ENCODE measurements around the gene EVA1A. TPM values are rescaled to one million over a fixed set of nuclear protein-coding genes. Genes with fewer than 3 reads are reported as not detected.
"Not testable (repeated sequence)": the region's sequence is repeated elsewhere in the genome, so short reads cannot be mapped to it uniquely, and the experiment has no call there.

Gene EVA1A
- total and polyA plus RNA-seq, 9 donors: 4.7 to 12.7 (median 7.5) TPM

DNA sequence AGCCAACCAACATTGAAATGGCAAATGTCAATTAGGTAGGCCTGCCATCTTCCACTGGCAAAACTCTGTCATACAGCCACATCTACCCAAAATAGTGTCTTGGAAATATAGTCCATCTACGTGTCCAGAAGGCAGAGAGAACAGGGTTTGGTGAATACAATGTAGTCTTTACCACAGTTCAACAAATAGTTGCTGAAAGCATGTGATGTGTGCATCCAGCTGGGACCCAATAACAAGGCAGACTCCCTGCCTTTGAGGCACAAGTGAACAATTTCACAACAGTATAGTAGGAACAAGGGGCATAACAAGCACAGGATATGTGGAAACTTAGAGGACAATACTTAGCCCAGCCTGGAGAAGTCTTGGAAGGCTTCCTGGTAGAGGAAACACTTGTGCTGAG lies 72.6 kb downstream of the EVA1A start:
- H3K27me3 ChIP-seq (ENCODE audit: control insufficient read depth, insufficient read depth, low read length): no peaks in the 10 kb centered on the region
- no peak overlapping the region for H3K4me3 ChIP-seq (ENCODE audit: low read length)
- H3K9me3 ChIP-seq (replicated peaks; ENCODE audit: control insufficient read depth, low read depth, low read length): no peaks in the 10 kb centered on the region
- DNase-seq: no peak
- 100% methylated on average over 1 of the region's 1 CpG for WGBS (ENCODE audit: insufficient coverage)
- H3K27ac ChIP-seq (ENCODE audit: low read length): no peak overlapping the region
- H3K36me3 ChIP-seq (ENCODE audit: control insufficient read depth, insufficient read depth, low read length): no peaks in the 10 kb centered on the region
- H3K4me1 ChIP-seq (ENCODE audit: control insufficient read depth, insufficient read depth, low read length): peaks cover 4% of the 10 kb centered on the region

GRCh38 chr2:75486735-75487134 lies 74.0 kb downstream of the EVA1A start:
- H3K27ac ChIP-seq (ENCODE audit: low read length); H3K9me3 ChIP-seq (replicated peaks; ENCODE audit: control insufficient read depth, low read depth, low read length); DNase-seq; H3K4me3 ChIP-seq (ENCODE audit: low read length); H3K4me1 ChIP-seq (ENCODE audit: control insufficient read depth, insufficient read depth, low read length); H3K36me3 ChIP-seq (ENCODE audit: control insufficient read depth, insufficient read depth, low read length); H3K27me3 ChIP-seq (ENCODE audit: control insufficient read depth, insufficient read depth, low read length): not testable (repeated sequence)
- 95% methylated on average over 2 of the region's 2 CpGs for WGBS (ENCODE audit: insufficient coverage)

GRCh38 chr2:75484840-75485239 lies 75.9 kb downstream of the EVA1A start:
- no peak overlapping the region for H3K27ac ChIP-seq (ENCODE audit: low read length)
- no peaks in the 10 kb centered on the region for H3K9me3 ChIP-seq (replicated peaks; ENCODE audit: control insufficient read depth, low read depth, low read length)
- H3K4me3 ChIP-seq (ENCODE audit: low read length): no peak overlapping the region
- no peaks in the 10 kb centered on the region for H3K27me3 ChIP-seq (ENCODE audit: control insufficient read depth, insufficient read depth, low read length)
- no CpG with 5 or more reads among the region's 1 CpG for WGBS (ENCODE audit: insufficient coverage)
- DNase-seq: no peak
- no peaks in the 10 kb centered on the region for H3K36me3 ChIP-seq (ENCODE audit: control insufficient read depth, insufficient read depth, low read length)
- H3K4me1 ChIP-seq (ENCODE audit: control insufficient read depth, insufficient read depth, low read length): peaks cover 2% of the 10 kb centered on the region

- no peak for DNase-seq
- Histone ChIP-seq H3K27ac (ENCODE audit: low read length) (no peak overlapping the region), H3K27me3 (ENCODE audit: control insufficient read depth, insufficient read depth, low read length) (no peaks in the 10 kb centered on the region), H3K4me1 (ENCODE audit: control insufficient read depth, insufficient read depth, low read length) (no peaks in the 10 kb centered on the region), H3K9me3 (replicated peaks; ENCODE audit: control insufficient read depth, low read depth, low read length) (no peaks in the 10 kb centered on the region), H3K36me3 (ENCODE audit: control insufficient read depth, insufficient read depth, low read length) (no peaks in the 10 kb centered on the region), H3K4me3 (ENCODE audit: low read length) (no peak overlapping the region)
- WGBS (ENCODE audit: insufficient coverage): 93% methylated on average over 2 of the region's 6 CpGs
Observed at GRCh38 chr2:75483878-75484277, 76.9 kb downstream of the EVA1A start.

GRCh38 chr2:75482398-75482797 lies 78.3 kb downstream of the EVA1A start:
- Histone ChIP-seq H3K4me3 (ENCODE audit: low read length) (no peak overlapping the region), H3K36me3 (ENCODE audit: control insufficient read depth, insufficient read depth, low read length) (no peaks in the 10 kb centered on the region), H3K27me3 (ENCODE audit: control insufficient read depth, insufficient read depth, low read length) (no peaks in the 10 kb centered on the region), H3K27ac (ENCODE audit: low read length) (no peak overlapping the region), H3K4me1 (ENCODE audit: control insufficient read depth, insufficient read depth, low read length) (no peaks in the 10 kb centered on the region), H3K9me3 (replicated peaks; ENCODE audit: control insufficient read depth, low read depth, low read length) (no peaks in the 10 kb centered on the region)
- no peak for DNase-seq

- 90% methylated on average over 2 of the region's 6 CpGs for WGBS (ENCODE audit: insufficient coverage)
- peaks cover 3% of the 10 kb centered on the region for H3K4me1 ChIP-seq (ENCODE audit: control insufficient read depth, insufficient read depth, low read length)
- no peak overlapping the region for H3K27ac ChIP-seq (ENCODE audit: low read length)
- no peaks in the 10 kb centered on the region for H3K36me3 ChIP-seq (ENCODE audit: control insufficient read depth, insufficient read depth, low read length)
- H3K27me3 ChIP-seq (ENCODE audit: control insufficient read depth, insufficient read depth, low read length): no peaks in the 10 kb centered on the region
- DNase-seq: peak; percentile 80
- no peaks in the 10 kb centered on the region for H3K9me3 ChIP-seq (replicated peaks; ENCODE audit: control insufficient read depth, low read depth, low read length)
- H3K4me3 ChIP-seq (ENCODE audit: low read length): no peak overlapping the region
Observed at GRCh38 chr2:75480971-75481836, 79.5 kb downstream of the EVA1A start.

GRCh38 chr2:75477696-75478095 lies 83.0 kb downstream of the EVA1A start:
- not testable (repeated sequence) for H3K27ac ChIP-seq (ENCODE audit: low read length); H3K27me3 ChIP-seq (ENCODE audit: control insufficient read depth, insufficient read depth, low read length); DNase-seq; H3K4me3 ChIP-seq (ENCODE audit: low read length); H3K36me3 ChIP-seq (ENCODE audit: control insufficient read depth, insufficient read depth, low read length); H3K9me3 ChIP-seq (replicated peaks; ENCODE audit: control insufficient read depth, low read depth, low read length)
- no CpG with 5 or more reads among the region's 1 CpG for WGBS (ENCODE audit: insufficient coverage)
- peaks cover 12% of the 10 kb centered on the region for H3K4me1 ChIP-seq (ENCODE audit: control insufficient read depth, insufficient read depth, low read length)

DNA sequence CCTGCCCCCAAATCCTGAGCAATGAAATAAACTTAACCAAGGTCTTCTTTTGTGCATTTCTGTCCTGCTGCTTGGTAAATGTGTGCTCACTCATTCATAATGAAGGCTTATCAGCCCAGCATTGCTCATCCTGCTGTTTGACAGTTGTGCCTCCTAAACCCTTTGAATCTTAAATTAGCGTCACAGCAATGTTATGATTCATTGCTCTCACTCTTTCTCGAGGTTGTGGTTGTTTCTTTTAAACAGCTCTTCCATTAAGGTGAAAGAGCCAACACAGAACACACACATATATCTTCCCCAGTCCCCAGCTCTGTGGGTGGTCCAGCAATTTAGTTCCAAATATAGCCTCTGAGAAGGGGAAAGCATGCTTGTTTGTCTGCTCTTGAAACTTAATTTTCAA lies 84.0 kb downstream of the EVA1A start:
- Histone ChIP-seq H3K4me3 (ENCODE audit: low read length) (no peak overlapping the region), H3K36me3 (ENCODE audit: control insufficient read depth, insufficient read depth, low read length) (no peaks in the 10 kb centered on the region), H3K4me1 (ENCODE audit: control insufficient read depth, insufficient read depth, low read length) (peaks cover 12% of the 10 kb centered on the region), H3K9me3 (replicated peaks; ENCODE audit: control insufficient read depth, low read depth, low read length) (no peaks in the 10 kb centered on the region), H3K27me3 (ENCODE audit: control insufficient read depth, insufficient read depth, low read length) (no peaks in the 10 kb centered on the region), H3K27ac (ENCODE audit: low read length) (no peak overlapping the region)
- no CpG with 5 or more reads among the region's 2 CpGs for WGBS (ENCODE audit: insufficient coverage)
- peak; percentile 73 for DNase-seq

- Histone ChIP-seq H3K9me3 (replicated peaks; ENCODE audit: control insufficient read depth, low read depth, low read length) (no peaks in the 10 kb centered on the region), H3K4me3 (ENCODE audit: low read length) (no peak overlapping the region), H3K27ac (ENCODE audit: low read length) (no peak overlapping the region), H3K36me3 (ENCODE audit: control insufficient read depth, insufficient read depth, low read length) (no peaks in the 10 kb centered on the region), H3K27me3 (ENCODE audit: control insufficient read depth, insufficient read depth, low read length) (no peaks in the 10 kb centered on the region), H3K4me1 (ENCODE audit: control insufficient read depth, insufficient read depth, low read length) (peaks cover 12% of the 10 kb centered on the region)
- peak; percentile 72 for DNase-seq
- no CpG with 5 or more reads among the region's 2 CpGs for WGBS (ENCODE audit: insufficient coverage)
Observed at GRCh38 chr2:75475976-75476375, 84.8 kb downstream of the EVA1A start.

- H3K9me3 ChIP-seq (replicated peaks; ENCODE audit: control insufficient read depth, low read depth, low read length): no peaks in the 10 kb centered on the region
- H3K27me3 ChIP-seq (ENCODE audit: control insufficient read depth, insufficient read depth, low read length): no peaks in the 10 kb centered on the region
- no peaks in the 10 kb centered on the region for H3K36me3 ChIP-seq (ENCODE audit: control insufficient read depth, insufficient read depth, low read length)
- peaks cover 12% of the 10 kb centered on the region for H3K4me1 ChIP-seq (ENCODE audit: control insufficient read depth, insufficient read depth, low read length)
- H3K4me3 ChIP-seq (ENCODE audit: low read length): no peak overlapping the region
- no peak overlapping the region for H3K27ac ChIP-seq (ENCODE audit: low read length)
- no peak for DNase-seq
- WGBS (ENCODE audit: insufficient coverage): 43% methylated on average over 2 of the region's 2 CpGs
Observed at GRCh38 chr2:75475049-75475448, 85.7 kb downstream of the EVA1A start.

DNA sequence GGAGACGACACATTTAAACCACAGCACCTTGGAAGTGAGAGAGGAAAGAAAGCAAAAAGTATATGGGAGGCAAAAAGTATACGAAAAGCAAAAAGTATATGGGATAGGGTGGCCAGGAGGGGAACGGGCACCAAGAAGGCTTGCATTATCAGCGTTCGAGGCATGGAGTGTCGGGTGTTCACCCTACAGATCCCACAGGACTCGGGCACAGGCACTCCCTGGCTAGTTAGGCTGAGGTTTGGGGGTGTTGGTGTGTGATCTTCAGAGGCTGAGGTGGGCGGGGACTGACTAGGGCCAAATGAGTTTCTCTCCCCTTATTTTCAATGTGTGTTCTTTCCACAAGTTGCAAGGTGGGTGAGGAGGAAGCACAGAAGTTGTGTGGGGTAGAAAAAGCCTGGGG lies 86.6 kb downstream of the EVA1A start:
- no peaks in the 10 kb centered on the region for H3K9me3 ChIP-seq (replicated peaks; ENCODE audit: control insufficient read depth, low read depth, low read length)
- no peaks in the 10 kb centered on the region for H3K27me3 ChIP-seq (ENCODE audit: control insufficient read depth, insufficient read depth, low read length)
- H3K4me1 ChIP-seq (ENCODE audit: control insufficient read depth, insufficient read depth, low read length): peaks cover 12% of the 10 kb centered on the region
- WGBS (ENCODE audit: insufficient coverage): 97% methylated on average over 5 of the region's 8 CpGs
- no peak for DNase-seq
- H3K4me3 ChIP-seq (ENCODE audit: low read length): no peak overlapping the region
- no peaks in the 10 kb centered on the region for H3K36me3 ChIP-seq (ENCODE audit: control insufficient read depth, insufficient read depth, low read length)
- H3K27ac ChIP-seq (ENCODE audit: low read length): no peak overlapping the region

All from muscle of leg (tissue), 11 donors.